ENCODE measurements around the gene LMF1.

The LMF1 gene

GRCh38 chr16:924063-924462, 46.7 kb downstream of the LMF1 start:
- DNase-seq = no peak

GRCh38 chr16:923184-923583, 47.6 kb downstream of the LMF1 start:
- no peak for DNase-seq

GRCh38 chr16:922051-922450, 48.7 kb downstream of the LMF1 start:
- no peak for DNase-seq

- no peak for DNase-seq
Observed at GRCh38 chr16:921321-921905, 49.4 kb downstream of the LMF1 start.

- no peak for DNase-seq
Observed at GRCh38 chr16:920717-921116, 50.1 kb downstream of the LMF1 start.

GRCh38 chr16:920051-920681, 50.6 kb downstream of the LMF1 start:
- DNase-seq = no peak

GRCh38 chr16:919658-920050, 51.1 kb downstream of the LMF1 start:
- no peak for DNase-seq

GRCh38 chr16:918741-919657, 51.8 kb downstream of the LMF1 start:
- no peak for DNase-seq

- DNase-seq = no peak
Observed at GRCh38 chr16:918068-918467, 52.7 kb downstream of the LMF1 start.

GRCh38 chr16:917591-918061, 53.2 kb downstream of the LMF1 start:
- no peak for DNase-seq

GRCh38 chr16:916035-916799, 54.6 kb downstream of the LMF1 start:
- DNase-seq = no peak

- DNase-seq = no peak
Observed at GRCh38 chr16:915546-915945, 55.2 kb downstream of the LMF1 start.

GRCh38 chr16:914440-914839, 56.3 kb downstream of the LMF1 start:
- DNase-seq = no peak

GRCh38 chr16:913817-914439, 56.9 kb downstream of the LMF1 start:
- DNase-seq = no peak

- no peak for DNase-seq
Observed at GRCh38 chr16:912684-913613, 57.8 kb downstream of the LMF1 start.

GRCh38 chr16:912322-912683, 58.5 kb downstream of the LMF1 start:
- DNase-seq = no peak

GRCh38 chr16:911604-912321, 59.0 kb downstream of the LMF1 start:
- DNase-seq = no peak

GRCh38 chr16:911101-911500, 59.7 kb downstream of the LMF1 start:
- no peak for DNase-seq

GRCh38 chr16:910181-910580, 60.6 kb downstream of the LMF1 start:
- DNase-seq = no peak

GRCh38 chr16:909281-910000, 61.3 kb downstream of the LMF1 start:
- no peak for DNase-seq
